Esophagus muscularis mucosa (tissue), 4 donors: Measurements from ENCODE around the gene OR8D2. TPM values are rescaled to one million over a fixed set of nuclear protein-coding genes. Genes with fewer than 3 reads are reported as not detected.

Experiments
- DNase-seq: peaks from one replicate; pipeline ENCODE4 v3.0.0-alpha.2; 2017; ENCODE audit errors: extremely low spot score
- H3K27ac ChIP-seq, 4 donors: fragments of 200-600 bp; sonication (generic); replicated peaks in 1 of 4; 1 replicate in 3 of 4; 2 replicates in 1 of 4; pipeline ENCODE4 v1.5.1; 2016 to 2019; ENCODE audit warnings: mild to moderate bottlenecking in 1 of 4
- H3K27me3 ChIP-seq, 4 donors: fragments of 200-600 bp; sonication (generic); one replicate each; pipeline versions ENCODE4 v1.5.1 to v1.6.0; 2016 to 2019
- H3K36me3 ChIP-seq, 4 donors: fragments of 200-600 bp; sonication (generic); one replicate each; pipeline ENCODE4 v1.5.1; 2016 to 2019
- H3K4me1 ChIP-seq, 4 donors: fragments of 200-600 bp; sonication (generic); one replicate each; pipeline ENCODE4 v1.5.1; 2016 to 2019
- H3K4me3 ChIP-seq, 4 donors: fragments of 200-600 bp; sonication (generic); 1 replicate in 2 of 4; 2 replicates in 2 of 4; pipeline ENCODE4 v1.5.1; 2016 to 2019; ENCODE audit warnings: mild to moderate bottlenecking in 4 of 4, moderate library complexity in 1 of 4
- H3K9me3 ChIP-seq, 4 donors: fragments of 200-600 bp; sonication (generic); 1 replicate in 3 of 4; 2 replicates in 1 of 4; pipeline ENCODE4 v1.5.1; 2016 to 2019
- EP300 ChIP-seq: sonication (generic); formaldehyde crosslinking; IDR thresholded peaks from one replicate; pipeline ENCODE4 v1.6.1; 2017; ENCODE audit warnings: antibody characterized with exemption
- POLR2A ChIP-seq: fragments of 450-650 bp; IDR thresholded peaks from one replicate; pipeline ENCODE4 v1.6.1; 2017; ENCODE audit warnings: antibody characterized with exemption, moderate library complexity, mild to moderate bottlenecking, low read depth
- POLR2AphosphoS5 ChIP-seq, 2 donors: sonication (generic); formaldehyde crosslinking; IDR thresholded peaks; one replicate each; pipeline ENCODE4 v1.6.1; 2017; ENCODE audit warnings: antibody characterized with exemption in 2 of 2
- WGBS: methylation state at CpG from one replicate; pipeline ENCODE4 v1.1.5; 2018; 5-methylcytosine and 5-hydroxymethylcytosine counted together
- intact Hi-C: fragments of 100-400 bp; cut with DNase I; formaldehyde crosslinking; loops from one replicate; pipeline ENCODE4 v1.15.1; 2023
- total RNA-seq, 4 donors: library from RNA; depleted of rRNA; stranded (reverse); fragments of >200 nt; gene quantifications; one replicate each; pipeline versions ENCODE4 v1.1.0 to v1.2.1, GENCODE V29; 2016
- TF ChIP-seq, protein P1 (sequence below), 3 experiments: fragments of 200-600 bp in 2 of 3; fragments of 450-650 bp in 1 of 3; sonication (generic) in 2 of 3; IDR thresholded peaks; one replicate each; pipeline ENCODE4 v1.5.1; 2017 to 2019; ENCODE audit warnings: antibody characterized with exemption in 3 of 3, mild to moderate bottlenecking in 2 of 3, moderate library complexity in 1 of 3

OR8D2 gene
- not detected for total RNA-seq

DNA sequence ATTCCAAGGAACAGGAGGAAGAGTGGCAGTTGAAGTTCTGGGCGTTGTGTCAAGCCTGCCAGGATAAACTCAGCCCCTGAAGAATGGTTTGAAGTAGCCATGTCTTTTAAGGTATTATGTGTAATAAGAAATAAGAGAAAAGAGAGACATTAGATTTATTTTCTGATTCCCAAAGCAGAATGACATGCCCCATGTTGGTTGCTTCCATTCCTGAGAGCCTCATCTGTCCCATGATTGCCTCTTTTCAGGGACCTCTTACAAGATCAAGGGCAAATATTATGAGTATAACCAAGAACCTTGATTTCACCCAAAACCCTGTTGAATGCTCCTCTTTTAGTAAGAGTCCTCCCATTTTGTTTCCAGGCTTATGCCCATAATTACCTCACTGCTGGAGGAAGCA lies at the start of gene OR8D2:
Gene OR8D2 (minus strand): TSS at position 101 of the 400 bp plus-strand sequence. CDS start 0 bp downstream, at position 101.
- Histone ChIP-seq H3K4me1 (no peaks in the 10 kb centered on the region), H3K27ac (no peak within 1 kb of the TSS), H3K9me3 (no peaks in the 10 kb centered on the region), H3K4me3 (no peak within 1 kb of the TSS), H3K27me3 (no peaks in the 10 kb centered on the region), H3K36me3 (no peaks in the 10 kb centered on the region)
- DNase-seq, result no peak
- TF ChIP-seq POLR2A, result no peak
- TF ChIP-seq, protein P1, sequence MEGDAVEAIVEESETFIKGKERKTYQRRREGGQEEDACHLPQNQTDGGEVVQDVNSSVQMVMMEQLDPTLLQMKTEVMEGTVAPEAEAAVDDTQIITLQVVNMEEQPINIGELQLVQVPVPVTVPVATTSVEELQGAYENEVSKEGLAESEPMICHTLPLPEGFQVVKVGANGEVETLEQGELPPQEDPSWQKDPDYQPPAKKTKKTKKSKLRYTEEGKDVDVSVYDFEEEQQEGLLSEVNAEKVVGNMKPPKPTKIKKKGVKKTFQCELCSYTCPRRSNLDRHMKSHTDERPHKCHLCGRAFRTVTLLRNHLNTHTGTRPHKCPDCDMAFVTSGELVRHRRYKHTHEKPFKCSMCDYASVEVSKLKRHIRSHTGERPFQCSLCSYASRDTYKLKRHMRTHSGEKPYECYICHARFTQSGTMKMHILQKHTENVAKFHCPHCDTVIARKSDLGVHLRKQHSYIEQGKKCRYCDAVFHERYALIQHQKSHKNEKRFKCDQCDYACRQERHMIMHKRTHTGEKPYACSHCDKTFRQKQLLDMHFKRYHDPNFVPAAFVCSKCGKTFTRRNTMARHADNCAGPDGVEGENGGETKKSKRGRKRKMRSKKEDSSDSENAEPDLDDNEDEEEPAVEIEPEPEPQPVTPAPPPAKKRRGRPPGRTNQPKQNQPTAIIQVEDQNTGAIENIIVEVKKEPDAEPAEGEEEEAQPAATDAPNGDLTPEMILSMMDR (IDR thresholded peaks at IDR 0.05), result no peak
- TF ChIP-seq POLR2AphosphoS5 (IDR thresholded peaks at IDR 0.05), result no peak
- TF ChIP-seq EP300, result no peak
- 62% methylated on average over 1 of the region's 1 CpG for WGBS
- intact Hi-C loops, result no loop called here

- no peak overlapping the region for H3K4me3 ChIP-seq
- TF ChIP-seq, protein P1 (IDR thresholded peaks at IDR 0.05), result no peak
- TF ChIP-seq POLR2A, result no peak
- TF ChIP-seq POLR2AphosphoS5 (IDR thresholded peaks at IDR 0.05), result no peak
- TF ChIP-seq EP300, result no peak
- H3K27ac ChIP-seq, result no peak overlapping the region
- no peaks in the 10 kb centered on the region for H3K9me3 ChIP-seq
- no peaks in the 10 kb centered on the region for H3K4me1 ChIP-seq
- no peaks in the 10 kb centered on the region for H3K27me3 ChIP-seq
- intact Hi-C loops, result no loop called here
- no peaks in the 10 kb centered on the region for H3K36me3 ChIP-seq
- DNase-seq, result no peak
- WGBS, result 32% methylated on average over 2 of the region's 2 CpGs
Measured at GRCh38 chr11:124359566-124359965, 39.6 kb upstream of the OR8D2 start.

GRCh38 chr11:124346311-124346955 lies 26.4 kb upstream of the OR8D2 start:
- Histone ChIP-seq H3K27me3 (no peaks in the 10 kb centered on the region), H3K4me3 (no peak overlapping the region), H3K36me3 (no peaks in the 10 kb centered on the region), H3K27ac (no peak overlapping the region), H3K4me1 (no peaks in the 10 kb centered on the region), H3K9me3 (no peaks in the 10 kb centered on the region)
- no peak for DNase-seq
- 61% methylated on average over 3 of the region's 3 CpGs for WGBS
- intact Hi-C loops, result no loop called here
- no peak for TF ChIP-seq EP300
- TF ChIP-seq, protein P1 (IDR thresholded peaks at IDR 0.05), result no peak
- TF ChIP-seq POLR2A, result no peak
- no peak for TF ChIP-seq POLR2AphosphoS5 (IDR thresholded peaks at IDR 0.05)

- no peak for TF ChIP-seq POLR2A
- TF ChIP-seq, protein P1 (IDR thresholded peaks at IDR 0.05), result no peak
- TF ChIP-seq POLR2AphosphoS5 (IDR thresholded peaks at IDR 0.05), result no peak
- no peak for TF ChIP-seq EP300
- Histone ChIP-seq H3K27me3 (no peaks in the 10 kb centered on the region), H3K9me3 (no peaks in the 10 kb centered on the region), H3K4me1 (no peaks in the 10 kb centered on the region), H3K36me3 (no peaks in the 10 kb centered on the region), H3K27ac (no peak overlapping the region), H3K4me3 (no peak overlapping the region)
- no peak for DNase-seq
- intact Hi-C loops, result no loop called here
- 79% methylated on average over 5 of the region's 5 CpGs for WGBS
Measured at GRCh38 chr11:124344346-124344745, 24.3 kb upstream of the OR8D2 start.

- Histone ChIP-seq H3K36me3 (no peaks in the 10 kb centered on the region), H3K27me3 (no peaks in the 10 kb centered on the region), H3K4me3 (no peak overlapping the region), H3K9me3 (no peaks in the 10 kb centered on the region), H3K27ac (no peak overlapping the region), H3K4me1 (no peaks in the 10 kb centered on the region)
- intact Hi-C loops, result no loop called here
- 75% methylated on average over 2 of the region's 2 CpGs for WGBS
- no peak for DNase-seq
- TF ChIP-seq POLR2A, result no peak
- TF ChIP-seq EP300, result no peak
- no peak for TF ChIP-seq POLR2AphosphoS5 (IDR thresholded peaks at IDR 0.05)
- TF ChIP-seq, protein P1 (IDR thresholded peaks at IDR 0.05), result no peak
Measured at GRCh38 chr11:124340142-124340447, 20.1 kb upstream of the OR8D2 start.
